HG03439 (cell line): Measurements from ENCODE around the gene SEMA6B.

Source experiments
- ATAC-seq: cut with Tn5 transposase; IDR thresholded peaks from one replicate; pipeline ENCODE4 v1.9.1; 2021; ENCODE audit warnings: mild to moderate bottlenecking, moderate library complexity; ENCODE audit not compliant: unreplicated experiment

Gene SEMA6B

GRCh38 chr19:4510435-4511255, 48.8 kb downstream of the SEMA6B start:
- no peak for ATAC-seq

GRCh38 chr19:4508698-4509097, 50.8 kb downstream of the SEMA6B start:
- ATAC-seq, result no peak

- ATAC-seq, result no peak
Measured at GRCh38 chr19:4507804-4508203, 51.7 kb downstream of the SEMA6B start.

GRCh38 chr19:4507150-4507452, 52.4 kb downstream of the SEMA6B start:
- ATAC-seq, result no peak

GRCh38 chr19:4506449-4507149, 52.9 kb downstream of the SEMA6B start:
- ATAC-seq, result no peak

GRCh38 chr19:4505570-4506448, 53.7 kb downstream of the SEMA6B start:
- no peak for ATAC-seq

GRCh38 chr19:4504891-4505569, 54.5 kb downstream of the SEMA6B start:
- ATAC-seq, result no peak

GRCh38 chr19:4504297-4504701, 55.2 kb downstream of the SEMA6B start:
- ATAC-seq, result no peak

- no peak for ATAC-seq
Measured at GRCh38 chr19:4503825-4504170, 55.7 kb downstream of the SEMA6B start.

GRCh38 chr19:4503132-4503824, 56.2 kb downstream of the SEMA6B start:
- no peak for ATAC-seq

GRCh38 chr19:4502282-4503131, 57.0 kb downstream of the SEMA6B start:
- ATAC-seq, result no peak

GRCh38 chr19:4501691-4502090, 57.8 kb downstream of the SEMA6B start:
- no peak for ATAC-seq

GRCh38 chr19:4500841-4501591, 58.5 kb downstream of the SEMA6B start:
- no peak for ATAC-seq

- ATAC-seq, result no peak
Measured at GRCh38 chr19:4499855-4500254, 59.6 kb downstream of the SEMA6B start.

GRCh38 chr19:4499318-4499717, 60.2 kb downstream of the SEMA6B start:
- no peak for ATAC-seq

GRCh38 chr19:4498694-4499093, 60.8 kb downstream of the SEMA6B start:
- ATAC-seq, result no peak

GRCh38 chr19:4497770-4498389, 61.6 kb downstream of the SEMA6B start:
- no peak for ATAC-seq

GRCh38 chr19:4496304-4496703, 63.2 kb downstream of the SEMA6B start:
- ATAC-seq, result no peak
